Body of pancreas (tissue), 4 donors: ENCODE measurements around the gene NXPH2. TPM values are rescaled to one million over a fixed set of nuclear protein-coding genes. Genes with fewer than 3 reads are reported as not detected.

Experiments used
- ATAC-seq: fragments of 150-250 bp; one replicate; pipeline ENCODE4 v1.9.1; 2016
- DNase-seq, 4 donors: peaks; one replicate each; pipeline ENCODE4 v3.0.0-alpha.2; 2019
- H3K27ac ChIP-seq, 4 donors: fragments of 200-600 bp; sonication (generic); 1 replicate in 3 of 4; 2 replicates in 1 of 4; pipeline versions ENCODE4 v1.5.1 to v1.6.1; 2016 to 2019; ENCODE audit warnings: mild to moderate bottlenecking in 1 of 4, mixed read lengths in 1 of 4, moderate library complexity in 1 of 4
- H3K27me3 ChIP-seq, 2 donors: fragments of 200-600 bp; sonication (generic); one replicate each; pipeline ENCODE4 v1.6.0; 2016; ENCODE audit warnings: mild to moderate bottlenecking in 1 of 2
- H3K36me3 ChIP-seq, 2 donors: fragments of 200-600 bp; sonication (generic); replicated peaks in 1 of 2; 2 replicates each; pipeline ENCODE4 v1.5.1; 2016; ENCODE audit warnings: low read depth in 2 of 2; ENCODE audit not compliant: insufficient read depth in 1 of 2
- H3K4me1 ChIP-seq: fragments of 200-600 bp; sonication (generic); one replicate; pipeline ENCODE4 v1.6.0; 2016
- H3K4me3 ChIP-seq, 2 donors: fragments of 200-600 bp; sonication (generic); 1 replicate in 1 of 2; 2 replicates in 1 of 2; pipeline ENCODE4 v1.5.1; 2016 to 2019
- H3K9me3 ChIP-seq, 3 donors: fragments of 200-600 bp; sonication (generic); 1 replicate in 2 of 3; 2 replicates in 1 of 3; pipeline ENCODE4 v1.5.1; 2016
- POLR2A ChIP-seq, 3 donors: fragments of 450-650 bp; IDR thresholded peaks; one replicate each; pipeline ENCODE4 v1.6.1; 2016; ENCODE audit warnings: antibody characterized with exemption in 3 of 3, mild to moderate bottlenecking in 2 of 3
- WGBS, 2 donors: methylation state at CpG; one replicate each; pipeline ENCODE4 v1.1.5; 2017; 5-methylcytosine and 5-hydroxymethylcytosine counted together
- intact Hi-C: fragments of 100-400 bp; cut with DNase I; formaldehyde crosslinking; loops from one replicate; pipeline ENCODE4 v1.15.1; 2023
- total RNA-seq, 2 donors: library from RNA; depleted of rRNA; stranded (reverse); fragments of >200 nt; gene quantifications; one replicate each; pipeline ENCODE4 v1.1.0, GENCODE V29; 2016
- TF ChIP-seq, protein P1 (sequence below), 7 experiments: fragments of 450-650 bp in 4 of 7; fragments of 200-600 bp in 3 of 7; sonication (generic) in 3 of 7; IDR thresholded peaks; one replicate each; pipeline ENCODE4 v1.5.1; 2016 to 2019; ENCODE audit warnings: antibody characterized with exemption in 7 of 7

The NXPH2 gene
- total RNA-seq, 2 donors from 2014 or later: not detected

DNA sequence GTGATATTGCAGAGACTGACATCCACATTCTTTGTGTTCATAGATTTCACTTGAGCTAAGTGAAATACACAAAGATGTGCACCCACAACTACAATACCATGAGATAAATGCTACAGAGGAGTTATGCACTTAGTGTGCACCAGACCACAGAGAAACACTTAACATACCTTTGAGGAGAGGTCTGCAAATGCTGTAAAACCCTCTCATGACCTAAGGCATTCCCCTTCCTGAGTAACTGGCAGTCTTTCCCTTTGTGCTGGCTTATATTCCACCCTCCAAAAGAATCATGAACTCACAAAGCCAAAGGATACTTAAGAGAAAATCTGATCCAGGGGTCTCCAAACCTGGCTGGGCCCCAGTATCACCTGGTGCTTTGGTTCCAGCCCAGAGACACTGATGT, 16.2 kb downstream of the NXPH2 start:
- Histone ChIP-seq H3K36me3 (no peaks in the 10 kb centered on the region), H3K27me3 (no peaks in the 10 kb centered on the region), H3K4me1 (no peaks in the 10 kb centered on the region), H3K9me3 (no peaks in the 10 kb centered on the region), H3K27ac (no peak overlapping the region), H3K4me3 (no peak overlapping the region)
- intact Hi-C loops: no loop called here
- TF ChIP-seq, protein P1, sequence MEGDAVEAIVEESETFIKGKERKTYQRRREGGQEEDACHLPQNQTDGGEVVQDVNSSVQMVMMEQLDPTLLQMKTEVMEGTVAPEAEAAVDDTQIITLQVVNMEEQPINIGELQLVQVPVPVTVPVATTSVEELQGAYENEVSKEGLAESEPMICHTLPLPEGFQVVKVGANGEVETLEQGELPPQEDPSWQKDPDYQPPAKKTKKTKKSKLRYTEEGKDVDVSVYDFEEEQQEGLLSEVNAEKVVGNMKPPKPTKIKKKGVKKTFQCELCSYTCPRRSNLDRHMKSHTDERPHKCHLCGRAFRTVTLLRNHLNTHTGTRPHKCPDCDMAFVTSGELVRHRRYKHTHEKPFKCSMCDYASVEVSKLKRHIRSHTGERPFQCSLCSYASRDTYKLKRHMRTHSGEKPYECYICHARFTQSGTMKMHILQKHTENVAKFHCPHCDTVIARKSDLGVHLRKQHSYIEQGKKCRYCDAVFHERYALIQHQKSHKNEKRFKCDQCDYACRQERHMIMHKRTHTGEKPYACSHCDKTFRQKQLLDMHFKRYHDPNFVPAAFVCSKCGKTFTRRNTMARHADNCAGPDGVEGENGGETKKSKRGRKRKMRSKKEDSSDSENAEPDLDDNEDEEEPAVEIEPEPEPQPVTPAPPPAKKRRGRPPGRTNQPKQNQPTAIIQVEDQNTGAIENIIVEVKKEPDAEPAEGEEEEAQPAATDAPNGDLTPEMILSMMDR (IDR thresholded peaks at IDR 0.05): no peak
- TF ChIP-seq POLR2A (IDR thresholded peaks at IDR 0.05): no peak
- ATAC-seq: no peak
- DNase-seq: no peak

DNA sequence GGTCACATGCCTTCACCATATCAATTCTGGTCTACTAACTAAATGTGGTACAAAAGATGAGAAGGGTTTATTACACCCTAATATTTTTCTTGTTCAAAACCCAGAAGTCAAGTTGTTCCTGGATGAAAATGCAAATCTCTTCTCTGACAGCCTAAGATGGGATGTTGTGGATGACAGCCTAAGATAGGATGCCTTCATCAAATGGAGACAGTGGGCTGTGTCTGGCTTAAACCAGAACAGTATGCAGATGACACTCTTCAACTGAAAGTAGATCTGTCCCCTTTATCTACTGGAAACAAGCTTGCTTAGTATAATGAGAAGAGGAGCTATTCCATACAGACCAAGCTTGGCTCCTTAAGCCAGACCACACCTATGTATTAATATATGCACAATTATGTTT, 17.7 kb downstream of the NXPH2 start:
- Histone ChIP-seq H3K36me3 (no peaks in the 10 kb centered on the region), H3K27ac (no peak overlapping the region), H3K27me3 (no peaks in the 10 kb centered on the region), H3K4me1 (no peaks in the 10 kb centered on the region), H3K4me3 (no peak overlapping the region), H3K9me3 (no peaks in the 10 kb centered on the region)
- ATAC-seq (no peak), DNase-seq (no peak)
- no peak for TF ChIP-seq POLR2A (IDR thresholded peaks at IDR 0.05)
- TF ChIP-seq, protein P1 (IDR thresholded peaks at IDR 0.05): no peak
- intact Hi-C loops: no loop called here

DNA sequence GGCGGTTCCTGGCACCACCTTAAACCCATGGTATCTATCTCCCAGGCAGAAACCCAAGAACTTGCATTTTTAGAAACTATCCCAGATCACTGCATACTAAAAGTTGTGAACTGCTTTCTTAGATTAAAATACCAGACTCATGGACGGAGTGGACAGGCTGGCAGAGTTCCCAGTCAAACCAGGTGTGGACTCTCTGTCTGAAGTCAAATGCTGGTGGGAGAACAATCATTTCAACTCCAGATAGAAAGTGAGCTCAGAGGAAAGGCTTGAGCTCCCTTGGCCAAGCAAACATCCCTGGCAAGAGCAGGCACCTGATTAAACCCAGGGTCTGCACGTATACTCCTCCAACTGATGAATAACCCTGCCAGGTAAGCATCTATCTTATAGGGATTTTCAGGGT, 19.5 kb downstream of the NXPH2 start:
- Histone ChIP-seq H3K27ac (no peak overlapping the region), H3K4me3 (no peak overlapping the region), H3K36me3 (no peaks in the 10 kb centered on the region), H3K4me1 (no peaks in the 10 kb centered on the region), H3K9me3 (no peaks in the 10 kb centered on the region), H3K27me3 (no peaks in the 10 kb centered on the region)
- TF ChIP-seq POLR2A (IDR thresholded peaks at IDR 0.05): no peak
- TF ChIP-seq, protein P1 (IDR thresholded peaks at IDR 0.05): no peak
- ATAC-seq (no peak), DNase-seq (peak in 2 of 4 donors; percentile 29 to 46)
- WGBS, 2 donors: 17 to 30% methylated on average over 3 of the region's 3 CpGs
- intact Hi-C loops: no loop called here

DNA sequence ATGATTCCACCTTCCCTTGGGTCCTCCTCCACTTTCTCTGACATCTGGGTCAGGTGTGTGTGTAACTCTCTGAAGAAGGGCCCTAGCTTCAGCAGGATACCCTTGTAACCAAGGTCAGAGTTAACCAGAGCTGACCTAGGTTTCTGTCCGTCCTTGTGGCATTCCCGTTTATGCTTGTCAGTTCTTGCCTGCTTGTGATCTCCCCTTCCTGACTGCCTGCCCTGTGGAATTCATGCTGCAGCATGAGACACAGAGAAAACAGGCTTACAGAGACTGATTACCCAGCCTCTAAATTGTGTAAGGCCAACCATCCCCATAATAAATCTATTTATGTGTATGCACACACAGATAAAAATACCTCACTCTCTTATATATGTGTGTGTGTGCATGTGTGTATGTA, 22.8 kb downstream of the NXPH2 start:
- no peak for TF ChIP-seq POLR2A (IDR thresholded peaks at IDR 0.05)
- TF ChIP-seq, protein P1 (IDR thresholded peaks at IDR 0.05): no peak

DNA sequence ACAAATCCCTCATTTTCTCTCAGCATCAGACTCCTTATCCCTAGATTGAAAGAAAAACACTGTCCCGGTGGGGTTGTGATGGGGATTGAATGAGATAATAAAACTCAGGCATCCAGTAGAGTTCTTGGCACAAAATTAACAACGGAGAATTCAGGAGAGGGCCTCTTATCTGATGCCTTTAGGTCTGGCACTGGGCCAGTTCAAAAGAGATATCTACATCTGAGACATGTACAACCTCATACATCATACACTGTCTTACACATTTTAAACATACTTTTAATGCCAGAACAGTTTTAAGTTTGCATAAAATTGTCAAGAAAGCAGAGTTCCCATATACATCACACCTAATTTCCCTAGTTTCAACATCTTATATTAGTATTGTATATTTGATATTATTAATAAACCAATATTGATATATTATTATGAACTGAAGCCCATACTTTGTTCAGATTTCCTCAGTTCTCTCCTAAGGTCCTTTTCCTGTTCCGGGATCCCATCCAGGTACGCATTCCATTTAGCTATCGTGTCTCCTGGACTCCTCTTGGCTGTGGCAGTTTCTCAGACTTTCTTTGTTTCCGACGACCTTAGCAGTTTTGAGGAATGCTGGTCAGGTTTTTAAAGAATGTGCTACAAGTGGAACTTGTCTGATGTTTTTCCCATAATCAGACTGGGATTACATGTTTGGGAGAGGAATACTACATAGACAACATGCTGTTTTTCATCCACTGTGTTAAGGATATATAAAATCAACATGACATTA, 27.8 kb downstream of the NXPH2 start:
- Histone ChIP-seq H3K36me3 (no peaks in the 10 kb centered on the region), H3K27me3 (no peaks in the 10 kb centered on the region), H3K4me1 (no peaks in the 10 kb centered on the region), H3K27ac (no peak overlapping the region), H3K9me3 (no peaks in the 10 kb centered on the region), H3K4me3 (no peak overlapping the region)
- ATAC-seq (peak; percentile 42), DNase-seq (peak in 2 of 4 donors; percentile 5 to 16)
- TF ChIP-seq, protein P1 (IDR thresholded peaks at IDR 0.05): no peak
- TF ChIP-seq POLR2A (IDR thresholded peaks at IDR 0.05): no peak
- intact Hi-C loops: no loop called here
- 46 to 58% methylated on average over 7 of the region's 7 CpGs for WGBS, 2 donors

More for the DNA sequence above, 22.8 kb downstream of the NXPH2 start:
- no peak overlapping the region for H3K27ac ChIP-seq
- H3K4me3 ChIP-seq: no peak overlapping the region
- no peak for ATAC-seq
- DNase-seq: no peak
- no peaks in the 10 kb centered on the region for H3K36me3 ChIP-seq
- H3K9me3 ChIP-seq: no peaks in the 10 kb centered on the region
- no peaks in the 10 kb centered on the region for H3K27me3 ChIP-seq
- intact Hi-C loops: no loop called here
- whole genome bisulfite sequencing, 2 donors: 68 to 89% methylated on average over 2 of the region's 2 CpGs
- H3K4me1 ChIP-seq: no peaks in the 10 kb centered on the region
